Testis (tissue), 2 donors: ENCODE results near the gene PAXIP1.

ENCODE experiments used
- CTCF ChIP-seq, 3 experiments: fragments of 450-650 bp in 2 of 3; fragments of 200-600 bp in 1 of 3; sonication (generic) in 1 of 3; IDR thresholded peaks; one replicate each; pipeline ENCODE4 v1.5.1; 2016 to 2019; ENCODE audit warnings: antibody characterized with exemption in 3 of 3, mild to moderate bottlenecking in 2 of 3, moderate library complexity in 1 of 3
- POLR2A ChIP-seq: fragments of 450-650 bp; IDR thresholded peaks from one replicate; pipeline ENCODE4 v1.6.1; 2017; ENCODE audit warnings: antibody characterized with exemption, mild to moderate bottlenecking, moderate library complexity

- TF ChIP-seq CTCF (IDR thresholded peaks at IDR 0.05) (no peak), POLR2A (no peak)
Observed at GRCh38 chr7:155043756-155044155, 40.8 kb upstream of the PAXIP1 start.
